ENCODE measurements around the gene ETS1.

ETS1 gene

DNA sequence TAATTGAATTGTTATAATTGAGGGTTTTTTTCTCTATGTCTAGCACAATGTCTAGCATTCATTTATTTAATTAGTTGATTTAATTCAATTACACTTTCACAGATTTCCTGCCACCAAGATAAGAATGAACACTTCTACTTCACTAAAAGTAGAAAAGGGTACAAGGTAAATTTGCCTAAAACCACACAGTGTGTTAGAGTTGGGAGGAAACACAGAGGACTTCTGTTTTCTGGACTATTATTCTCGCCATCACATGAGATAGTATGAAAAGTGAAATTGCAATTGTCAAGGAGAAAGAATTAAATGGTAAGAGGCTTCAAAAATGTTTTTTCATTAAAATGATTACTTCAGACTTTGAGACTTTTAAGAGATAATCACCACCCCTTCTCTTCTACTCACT, 109.5 kb downstream of the ETS1 start:
- DNase-seq = no peak
- Histone ChIP-seq H3K36me3 (ENCODE audit: insufficient read depth, low read length) (peaks cover 95% of the 10 kb centered on the region), H3K4me2 (ENCODE audit: insufficient read depth, low read length) (0 out of 2 replicates have a peak overlapping the region, but pooled peaks have one; percentile 35), H3K9ac (ENCODE audit: low read depth, low read length) (no peak overlapping the region), H3K27me3 (ENCODE audit: insufficient read depth, low read length, poor library complexity) (no peaks in the 10 kb centered on the region), H3K27ac (ENCODE audit: low read length) (peak overlapping the region; percentile 74), H3K9me3 (ENCODE audit: insufficient read depth, low read length, severe bottlenecking) (no peaks in the 10 kb centered on the region), H4K20me1 (ENCODE audit: insufficient read depth, low read length) (peaks cover 2% of the 10 kb centered on the region; the same call in 1 of the 2 replicates), H3K4me3 (ENCODE audit: low read depth in 1 of 2, low read length in 2 of 2) (no peak overlapping the region), H2AFZ (ENCODE audit: low read depth, low read length) (no peak overlapping the region), H3K4me1 (ENCODE audit: insufficient read depth, low read length) (peaks cover 83% of the 10 kb centered on the region), H3K79me2 (ENCODE audit: insufficient read depth, low read length) (peaks cover 67% of the 10 kb centered on the region)
- TF ChIP-seq, protein P1, sequence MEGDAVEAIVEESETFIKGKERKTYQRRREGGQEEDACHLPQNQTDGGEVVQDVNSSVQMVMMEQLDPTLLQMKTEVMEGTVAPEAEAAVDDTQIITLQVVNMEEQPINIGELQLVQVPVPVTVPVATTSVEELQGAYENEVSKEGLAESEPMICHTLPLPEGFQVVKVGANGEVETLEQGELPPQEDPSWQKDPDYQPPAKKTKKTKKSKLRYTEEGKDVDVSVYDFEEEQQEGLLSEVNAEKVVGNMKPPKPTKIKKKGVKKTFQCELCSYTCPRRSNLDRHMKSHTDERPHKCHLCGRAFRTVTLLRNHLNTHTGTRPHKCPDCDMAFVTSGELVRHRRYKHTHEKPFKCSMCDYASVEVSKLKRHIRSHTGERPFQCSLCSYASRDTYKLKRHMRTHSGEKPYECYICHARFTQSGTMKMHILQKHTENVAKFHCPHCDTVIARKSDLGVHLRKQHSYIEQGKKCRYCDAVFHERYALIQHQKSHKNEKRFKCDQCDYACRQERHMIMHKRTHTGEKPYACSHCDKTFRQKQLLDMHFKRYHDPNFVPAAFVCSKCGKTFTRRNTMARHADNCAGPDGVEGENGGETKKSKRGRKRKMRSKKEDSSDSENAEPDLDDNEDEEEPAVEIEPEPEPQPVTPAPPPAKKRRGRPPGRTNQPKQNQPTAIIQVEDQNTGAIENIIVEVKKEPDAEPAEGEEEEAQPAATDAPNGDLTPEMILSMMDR (IDR thresholded peaks at IDR 0.05; ENCODE audit: borderline replicate concordance, extremely low read depth, low read length, poor library complexity, severe bottlenecking) = no peak
- TF ChIP-seq EZH2 (IDR thresholded peaks at IDR 0.05; ENCODE audit: borderline replicate concordance, low read depth, low read length, severe bottlenecking) = no peak
- no peak for ATAC-seq (ENCODE audit: insufficient read depth, low read depth)

DNA sequence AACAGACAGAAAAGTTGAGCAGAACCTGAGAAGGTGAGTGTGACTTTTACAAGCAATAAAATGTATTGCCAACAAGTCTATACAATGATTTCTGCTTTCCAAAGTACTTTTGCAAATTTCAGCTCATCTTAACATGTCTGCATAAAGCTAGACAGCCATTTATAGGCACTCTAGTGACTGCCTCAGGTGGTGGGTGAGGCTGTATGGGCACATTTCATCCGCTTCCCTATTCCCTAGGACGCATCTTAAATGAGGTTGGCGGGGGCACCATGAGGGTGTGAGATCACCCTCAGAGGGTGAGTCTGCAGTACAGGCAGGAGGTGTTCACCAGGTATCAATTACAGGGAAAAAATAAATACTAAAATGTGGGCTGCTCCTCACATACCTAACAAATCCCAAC, 110.1 kb downstream of the ETS1 start:
- Histone ChIP-seq H2AFZ (ENCODE audit: low read depth, low read length) (no peak overlapping the region), H3K27ac (ENCODE audit: low read length) (peak overlapping the region; percentile 74), H3K9ac (ENCODE audit: low read depth, low read length) (peak overlapping the region; percentile 16), H4K20me1 (ENCODE audit: insufficient read depth, low read length) (peaks cover 2% of the 10 kb centered on the region; the same call in 1 of the 2 replicates), H3K4me2 (ENCODE audit: insufficient read depth, low read length) (peak overlapping the region; percentile 35), H3K79me2 (ENCODE audit: insufficient read depth, low read length) (peaks cover 67% of the 10 kb centered on the region), H3K9me3 (ENCODE audit: insufficient read depth, low read length, severe bottlenecking) (no peaks in the 10 kb centered on the region), H3K4me3 (ENCODE audit: low read depth in 1 of 2, low read length in 2 of 2) (peak overlapping the region in 1 of 2 experiments; percentile 11; a peak in 1 of 4 replicates), H3K36me3 (ENCODE audit: insufficient read depth, low read length) (peaks cover 95% of the 10 kb centered on the region), H3K4me1 (ENCODE audit: insufficient read depth, low read length) (peaks cover 83% of the 10 kb centered on the region), H3K27me3 (ENCODE audit: insufficient read depth, low read length, poor library complexity) (no peaks in the 10 kb centered on the region)
- ATAC-seq (ENCODE audit: insufficient read depth, low read depth) (no peak), DNase-seq (no peak)
- no peak for TF ChIP-seq EZH2 (IDR thresholded peaks at IDR 0.05; ENCODE audit: borderline replicate concordance, low read depth, low read length, severe bottlenecking)
- TF ChIP-seq, protein P1 (IDR thresholded peaks at IDR 0.05; ENCODE audit: borderline replicate concordance, extremely low read depth, low read length, poor library complexity, severe bottlenecking) = no peak

DNA sequence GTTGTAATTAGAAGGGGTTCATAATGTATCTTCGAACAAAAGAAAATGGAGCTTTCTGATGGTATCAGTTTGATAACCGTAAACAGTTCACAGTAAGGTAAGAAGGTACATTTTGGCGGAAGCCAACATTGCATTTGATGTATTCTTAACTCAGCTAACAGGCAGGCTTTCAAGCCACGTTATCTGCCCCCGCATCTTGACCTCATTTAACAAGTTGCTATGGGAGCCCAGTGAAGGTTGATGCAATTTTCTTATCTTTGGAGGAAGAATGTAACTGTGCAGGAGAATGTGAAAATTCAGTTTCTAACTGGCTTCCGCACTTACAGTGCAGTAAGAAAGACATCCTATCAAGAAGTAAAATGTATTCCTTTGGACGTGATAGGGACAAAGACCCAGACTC, 110.6 kb downstream of the ETS1 start:
- Histone ChIP-seq H4K20me1 (ENCODE audit: insufficient read depth, low read length) (peaks cover 2% of the 10 kb centered on the region; the same call in 1 of the 2 replicates), H3K27me3 (ENCODE audit: insufficient read depth, low read length, poor library complexity) (no peaks in the 10 kb centered on the region), H2AFZ (ENCODE audit: low read depth, low read length) (no peak overlapping the region), H3K4me2 (ENCODE audit: insufficient read depth, low read length) (peak overlapping the region; percentile 35), H3K4me1 (ENCODE audit: insufficient read depth, low read length) (peaks cover 88% of the 10 kb centered on the region), H3K9me3 (ENCODE audit: insufficient read depth, low read length, severe bottlenecking) (no peaks in the 10 kb centered on the region), H3K4me3 (ENCODE audit: low read depth in 1 of 2, low read length in 2 of 2) (peak overlapping the region in 1 of 2 experiments; percentile 11; a peak in 1 of 4 replicates), H3K9ac (ENCODE audit: low read depth, low read length) (peak overlapping the region; percentile 16), H3K27ac (ENCODE audit: low read length) (peak overlapping the region; percentile 74), H3K36me3 (ENCODE audit: insufficient read depth, low read length) (peaks cover 96% of the 10 kb centered on the region), H3K79me2 (ENCODE audit: insufficient read depth, low read length) (peaks cover 66% of the 10 kb centered on the region)
- DNase-seq = peak; percentile 77
- ATAC-seq (ENCODE audit: insufficient read depth, low read depth) = peak; percentile 77
- no peak for TF ChIP-seq EZH2 (IDR thresholded peaks at IDR 0.05; ENCODE audit: borderline replicate concordance, low read depth, low read length, severe bottlenecking)
- TF ChIP-seq, protein P1 (IDR thresholded peaks at IDR 0.05; ENCODE audit: borderline replicate concordance, extremely low read depth, low read length, poor library complexity, severe bottlenecking) = no peak

All from DND-41 (cell line).